ENCODE data around the gene TBX4.
A peak's percentile ranks its signal among the peaks of the same experiment; 100 is the strongest.

DNA sequence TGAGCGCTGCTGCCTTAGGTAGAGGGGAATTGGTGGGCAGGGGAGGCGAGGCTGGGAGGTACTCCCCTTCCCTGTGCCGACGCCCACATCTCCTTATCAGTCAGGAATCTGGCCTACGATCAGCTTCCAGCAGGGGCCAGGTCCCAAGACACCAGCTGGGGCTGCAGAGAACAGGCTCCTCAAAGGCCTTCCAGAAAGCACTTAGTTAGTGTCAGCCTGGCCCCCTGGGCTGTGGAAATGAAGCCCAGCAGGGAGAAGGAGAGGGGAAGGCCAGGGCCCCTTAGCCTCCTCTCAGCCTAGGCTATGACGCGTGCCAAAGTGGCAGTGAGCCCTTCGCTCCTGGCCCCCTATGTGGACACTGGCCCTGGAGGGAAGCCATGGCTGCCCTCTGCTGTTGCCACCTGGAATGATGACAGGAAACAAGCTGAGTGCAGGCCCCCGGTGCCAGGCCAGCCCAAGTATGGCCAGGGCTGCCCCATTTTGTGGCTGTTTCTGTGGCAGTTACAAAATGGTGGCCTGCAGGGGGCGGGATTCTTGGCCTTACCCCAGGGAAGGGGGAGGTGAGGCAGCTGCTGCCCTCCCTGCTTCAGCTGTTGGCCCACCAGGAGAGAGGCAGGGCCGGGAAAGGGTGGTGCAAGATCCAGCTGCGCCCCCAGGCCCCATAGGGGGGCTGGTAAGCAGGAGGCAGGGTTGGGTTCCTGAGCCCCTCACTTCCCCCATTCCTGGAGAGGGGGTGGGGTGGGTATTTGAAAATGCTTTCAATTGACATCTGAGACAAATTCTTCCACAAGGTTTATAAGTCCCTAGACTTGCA is 11.3 kb downstream of the TBX4 start:
- no peak for TF ChIP-seq EZH2 (IDR thresholded peaks at IDR 0.05; ENCODE audit: low read depth, unreplicated experiment)
- TF ChIP-seq, protein P1, sequence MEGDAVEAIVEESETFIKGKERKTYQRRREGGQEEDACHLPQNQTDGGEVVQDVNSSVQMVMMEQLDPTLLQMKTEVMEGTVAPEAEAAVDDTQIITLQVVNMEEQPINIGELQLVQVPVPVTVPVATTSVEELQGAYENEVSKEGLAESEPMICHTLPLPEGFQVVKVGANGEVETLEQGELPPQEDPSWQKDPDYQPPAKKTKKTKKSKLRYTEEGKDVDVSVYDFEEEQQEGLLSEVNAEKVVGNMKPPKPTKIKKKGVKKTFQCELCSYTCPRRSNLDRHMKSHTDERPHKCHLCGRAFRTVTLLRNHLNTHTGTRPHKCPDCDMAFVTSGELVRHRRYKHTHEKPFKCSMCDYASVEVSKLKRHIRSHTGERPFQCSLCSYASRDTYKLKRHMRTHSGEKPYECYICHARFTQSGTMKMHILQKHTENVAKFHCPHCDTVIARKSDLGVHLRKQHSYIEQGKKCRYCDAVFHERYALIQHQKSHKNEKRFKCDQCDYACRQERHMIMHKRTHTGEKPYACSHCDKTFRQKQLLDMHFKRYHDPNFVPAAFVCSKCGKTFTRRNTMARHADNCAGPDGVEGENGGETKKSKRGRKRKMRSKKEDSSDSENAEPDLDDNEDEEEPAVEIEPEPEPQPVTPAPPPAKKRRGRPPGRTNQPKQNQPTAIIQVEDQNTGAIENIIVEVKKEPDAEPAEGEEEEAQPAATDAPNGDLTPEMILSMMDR (conservative IDR thresholded peaks at IDR 0.05; ENCODE audit: low read depth in 2 of 2), result peak; percentile 60
- TF ChIP-seq, protein P2, sequence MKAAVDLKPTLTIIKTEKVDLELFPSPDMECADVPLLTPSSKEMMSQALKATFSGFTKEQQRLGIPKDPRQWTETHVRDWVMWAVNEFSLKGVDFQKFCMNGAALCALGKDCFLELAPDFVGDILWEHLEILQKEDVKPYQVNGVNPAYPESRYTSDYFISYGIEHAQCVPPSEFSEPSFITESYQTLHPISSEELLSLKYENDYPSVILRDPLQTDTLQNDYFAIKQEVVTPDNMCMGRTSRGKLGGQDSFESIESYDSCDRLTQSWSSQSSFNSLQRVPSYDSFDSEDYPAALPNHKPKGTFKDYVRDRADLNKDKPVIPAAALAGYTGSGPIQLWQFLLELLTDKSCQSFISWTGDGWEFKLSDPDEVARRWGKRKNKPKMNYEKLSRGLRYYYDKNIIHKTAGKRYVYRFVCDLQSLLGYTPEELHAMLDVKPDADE (IDR thresholded peaks at IDR 0.05), result no peak
- TF ChIP-seq POLR2AphosphoS5 (IDR thresholded peaks at IDR 0.05; ENCODE audit: low read depth), result no peak

Data from GM23338 (cell line).